Vagina (tissue), 2 donors: Measurements from ENCODE around the gene PCNX2. TPM values are rescaled to one million over a fixed set of nuclear protein-coding genes. Genes with fewer than 3 reads are reported as not detected.

Source experiments
- DNase-seq, 2 donors: peaks; one replicate each; pipeline ENCODE4 v3.0.0-alpha.2; 2017; ENCODE audit errors: extremely low spot score in 2 of 2
- H3K27ac ChIP-seq: fragments of 200-600 bp; sonication (generic); one replicate; pipeline ENCODE4 v1.5.1; 2019
- H3K27me3 ChIP-seq: fragments of 200-600 bp; sonication (generic); one replicate; pipeline ENCODE4 v1.5.1; 2019
- H3K36me3 ChIP-seq, 2 donors: fragments of 200-600 bp; sonication (generic); one replicate each; pipeline ENCODE4 v1.5.1; 2017 to 2019
- H3K4me1 ChIP-seq: fragments of 200-600 bp; sonication (generic); one replicate; pipeline ENCODE4 v1.5.1; 2019
- H3K4me3 ChIP-seq, 2 donors: fragments of 200-600 bp; sonication (generic); 1 replicate in 1 of 2; 2 replicates in 1 of 2; pipeline ENCODE4 v1.5.1; 2016 to 2019
- H3K9me3 ChIP-seq: fragments of 200-600 bp; sonication (generic); one replicate; pipeline ENCODE4 v1.5.1; 2019
- CTCF ChIP-seq, 3 experiments: fragments of 450-650 bp in 2 of 3; fragments of 200-600 bp in 1 of 3; sonication (generic) in 1 of 3; IDR thresholded peaks; one replicate each; pipeline ENCODE4 v1.5.1; 2017 to 2019; ENCODE audit warnings: antibody characterized with exemption in 3 of 3, mild to moderate bottlenecking in 2 of 3, moderate library complexity in 2 of 3
- POLR2A ChIP-seq, 2 donors: fragments of 450-650 bp; IDR thresholded peaks; one replicate each; pipeline ENCODE4 v1.6.1; 2017; ENCODE audit warnings: antibody characterized with exemption in 2 of 2, mild to moderate bottlenecking in 2 of 2, moderate library complexity in 2 of 2
- POLR2AphosphoS5 ChIP-seq, 2 donors: sonication (generic); formaldehyde crosslinking; IDR thresholded peaks; one replicate each; pipeline ENCODE4 v1.9.0; 2017; ENCODE audit warnings: antibody characterized with exemption in 2 of 2, mild to moderate bottlenecking in 2 of 2, low read depth in 1 of 2; ENCODE audit not compliant: insufficient read depth in 1 of 2
- intact Hi-C: fragments of 100-400 bp; cut with DNase I; formaldehyde crosslinking; loops from one replicate; pipeline ENCODE4 v1.15.1; 2023
- total RNA-seq: library from RNA; depleted of rRNA; stranded (reverse); fragments of >200 nt; gene quantifications from one replicate; pipeline ENCODE4 v1.2.3, GENCODE V29; 2016

PCNX2 gene
- 29.2 TPM for total RNA-seq

GRCh38 chr1:233295237-233295974 is at the start of gene PCNX2:
Gene PCNX2 (minus strand): TSS chr1:233295725. CDS start chr1:233295478, 247 bp downstream.
- Histone ChIP-seq H3K4me3 (peak within 1 kb of the TSS; percentile 72 to 75), H3K27ac (peak within 1 kb of the TSS; percentile 81), H3K4me1 (peaks cover 8% of the 10 kb centered on the region), H3K36me3 (no peaks in the 10 kb centered on the region), H3K27me3 (no peaks in the 10 kb centered on the region), H3K9me3 (no peaks in the 10 kb centered on the region)
- intact Hi-C loops = no loop called here
- TF ChIP-seq CTCF (IDR thresholded peaks at IDR 0.05) (no peak), POLR2AphosphoS5 (IDR thresholded peaks at IDR 0.05; ENCODE audit: insufficient read depth in 1 of 2, low read depth in 1 of 2) (no peak), POLR2A (IDR thresholded peaks at IDR 0.05) (no peak)
- no peak for DNase-seq

GRCh38 chr1:233343262-233343661 is 47.7 kb upstream of the PCNX2 start:
- Histone ChIP-seq H3K4me3 (no peak overlapping the region), H3K27ac (no peak overlapping the region), H3K27me3 (no peaks in the 10 kb centered on the region), H3K36me3 (no peaks in the 10 kb centered on the region), H3K4me1 (no peaks in the 10 kb centered on the region), H3K9me3 (no peaks in the 10 kb centered on the region)
- TF ChIP-seq POLR2AphosphoS5 (IDR thresholded peaks at IDR 0.05; ENCODE audit: insufficient read depth in 1 of 2, low read depth in 1 of 2) (no peak), POLR2A (IDR thresholded peaks at IDR 0.05) (no peak), CTCF (IDR thresholded peaks at IDR 0.05) (no peak)
- no peak for DNase-seq
- intact Hi-C loops = no loop called here

GRCh38 chr1:233342086-233342485 is 46.6 kb upstream of the PCNX2 start:
- Histone ChIP-seq H3K27me3 (no peaks in the 10 kb centered on the region), H3K9me3 (no peaks in the 10 kb centered on the region), H3K4me3 (no peak overlapping the region), H3K36me3 (no peaks in the 10 kb centered on the region), H3K4me1 (no peaks in the 10 kb centered on the region), H3K27ac (no peak overlapping the region)
- DNase-seq = no peak
- TF ChIP-seq CTCF (IDR thresholded peaks at IDR 0.05) = no peak
- no peak for TF ChIP-seq POLR2A (IDR thresholded peaks at IDR 0.05)
- no peak for TF ChIP-seq POLR2AphosphoS5 (IDR thresholded peaks at IDR 0.05; ENCODE audit: insufficient read depth in 1 of 2, low read depth in 1 of 2)
- intact Hi-C loops = no loop called here

- no peaks in the 10 kb centered on the region for H3K27me3 ChIP-seq
- H3K27ac ChIP-seq = no peak overlapping the region
- intact Hi-C loops = no loop called here
- H3K4me1 ChIP-seq = no peaks in the 10 kb centered on the region
- DNase-seq = no peak
- no peak for TF ChIP-seq POLR2A (IDR thresholded peaks at IDR 0.05)
- no peak for TF ChIP-seq CTCF (IDR thresholded peaks at IDR 0.05)
- no peak for TF ChIP-seq POLR2AphosphoS5 (IDR thresholded peaks at IDR 0.05; ENCODE audit: insufficient read depth in 1 of 2, low read depth in 1 of 2)
- no peaks in the 10 kb centered on the region for H3K36me3 ChIP-seq
- H3K4me3 ChIP-seq = no peak overlapping the region
- H3K9me3 ChIP-seq = no peaks in the 10 kb centered on the region
Measured at GRCh38 chr1:233340966-233341516, 45.5 kb upstream of the PCNX2 start.

GRCh38 chr1:233340031-233340555 is 44.6 kb upstream of the PCNX2 start:
- H3K4me3 ChIP-seq = no peak overlapping the region
- TF ChIP-seq CTCF (IDR thresholded peaks at IDR 0.05) (no peak), POLR2AphosphoS5 (IDR thresholded peaks at IDR 0.05; ENCODE audit: insufficient read depth in 1 of 2, low read depth in 1 of 2) (no peak), POLR2A (IDR thresholded peaks at IDR 0.05) (no peak)

More at GRCh38 chr1:233340031-233340555, 44.6 kb upstream of the PCNX2 start:
- Histone ChIP-seq H3K9me3 (no peaks in the 10 kb centered on the region), H3K36me3 (no peaks in the 10 kb centered on the region), H3K27me3 (no peaks in the 10 kb centered on the region), H3K27ac (no peak overlapping the region), H3K4me1 (no peaks in the 10 kb centered on the region)
- intact Hi-C loops = no loop called here
- no peak for DNase-seq
